HEK293T (cell line): ENCODE measurements around the gene CTSA.

Experiments used
- CTCF ChIA-PET: fragments of 350-600 bp; formaldehyde crosslinking; extraction: SDS; loops from one replicate; lab custom pipeline; 2021; ENCODE audit warnings: antibody characterized with exemption, inconsistent platforms; lab: Yijun Ruan, JAX
- POLR2A ChIA-PET: fragments of 350-600 bp; formaldehyde crosslinking; extraction: SDS; loops from one replicate; lab custom pipeline; 2020; ENCODE audit warnings: antibody characterized with exemption, inconsistent platforms; lab: Yijun Ruan, JAX
- DNase-seq: peaks from one replicate; pipeline ENCODE4 v3.0.0; 2012; ENCODE audit warnings: mixed read lengths; ENCODE audit errors: extremely low spot score
- ARNT ChIP-seq: fragments of 450-650 bp; IDR thresholded peaks from 2 replicates; pipeline ENCODE4 v1.6.1; 2017; ENCODE audit warnings: mild to moderate bottlenecking
- BHLHE40 ChIP-seq: fragments of 450-650 bp; IDR thresholded peaks from 2 replicates; pipeline ENCODE4 v1.6.1; 2016; ENCODE audit warnings: mild to moderate bottlenecking, moderate library complexity, borderline replicate concordance
- CTBP1 ChIP-seq: fragments of 450-650 bp; IDR thresholded peaks from 2 replicates; pipeline ENCODE4 v1.6.1; 2016; ENCODE audit warnings: borderline replicate concordance
- ELF4 ChIP-seq: fragments of 450-650 bp; IDR thresholded peaks from 2 replicates; pipeline ENCODE4 v1.6.1; 2017; ENCODE audit warnings: antibody characterized with exemption
- FOXA1 ChIP-seq: fragments of 450-650 bp; IDR thresholded peaks from 2 replicates; pipeline ENCODE4 v1.6.1; 2016; ENCODE audit warnings: mild to moderate bottlenecking
- FOXM1 ChIP-seq: fragments of 450-650 bp; IDR thresholded peaks from 2 replicates; pipeline ENCODE4 v1.6.1; 2017; ENCODE audit warnings: mild to moderate bottlenecking, borderline replicate concordance
- HDGF ChIP-seq: fragments of 450-650 bp; IDR thresholded peaks from 2 replicates; pipeline ENCODE4 v1.6.1; 2017; ENCODE audit warnings: antibody characterized with exemption, borderline replicate concordance
- L3MBTL2 ChIP-seq: fragments of 450-650 bp; conservative IDR thresholded peaks from 2 replicates; pipeline ENCODE4 v1.6.1; 2016; ENCODE audit warnings: mild to moderate bottlenecking
- NFRKB ChIP-seq: fragments of 450-650 bp; IDR thresholded peaks from 2 replicates; pipeline ENCODE4 v1.6.1; 2016; ENCODE audit warnings: mild to moderate bottlenecking, moderate library complexity
- SP1 ChIP-seq: fragments of 450-650 bp; IDR thresholded peaks from 2 replicates; pipeline ENCODE4 v1.6.1; 2017
- SUZ12 ChIP-seq: fragments of 450-650 bp; IDR thresholded peaks from 2 replicates; pipeline ENCODE4 v1.6.1; 2016; ENCODE audit warnings: mild to moderate bottlenecking
- TARDBP ChIP-seq: fragments of 450-650 bp; IDR thresholded peaks from 2 replicates; pipeline ENCODE4 v1.6.1; 2016
- ZNF384 ChIP-seq: fragments of 450-650 bp; IDR thresholded peaks from 2 replicates; pipeline ENCODE4 v1.6.1; 2016
- TF ChIP-seq, protein P1 (sequence below): fragments of 450-650 bp; IDR thresholded peaks from 2 replicates; pipeline ENCODE4 v1.6.1; 2016

Gene CTSA

DNA sequence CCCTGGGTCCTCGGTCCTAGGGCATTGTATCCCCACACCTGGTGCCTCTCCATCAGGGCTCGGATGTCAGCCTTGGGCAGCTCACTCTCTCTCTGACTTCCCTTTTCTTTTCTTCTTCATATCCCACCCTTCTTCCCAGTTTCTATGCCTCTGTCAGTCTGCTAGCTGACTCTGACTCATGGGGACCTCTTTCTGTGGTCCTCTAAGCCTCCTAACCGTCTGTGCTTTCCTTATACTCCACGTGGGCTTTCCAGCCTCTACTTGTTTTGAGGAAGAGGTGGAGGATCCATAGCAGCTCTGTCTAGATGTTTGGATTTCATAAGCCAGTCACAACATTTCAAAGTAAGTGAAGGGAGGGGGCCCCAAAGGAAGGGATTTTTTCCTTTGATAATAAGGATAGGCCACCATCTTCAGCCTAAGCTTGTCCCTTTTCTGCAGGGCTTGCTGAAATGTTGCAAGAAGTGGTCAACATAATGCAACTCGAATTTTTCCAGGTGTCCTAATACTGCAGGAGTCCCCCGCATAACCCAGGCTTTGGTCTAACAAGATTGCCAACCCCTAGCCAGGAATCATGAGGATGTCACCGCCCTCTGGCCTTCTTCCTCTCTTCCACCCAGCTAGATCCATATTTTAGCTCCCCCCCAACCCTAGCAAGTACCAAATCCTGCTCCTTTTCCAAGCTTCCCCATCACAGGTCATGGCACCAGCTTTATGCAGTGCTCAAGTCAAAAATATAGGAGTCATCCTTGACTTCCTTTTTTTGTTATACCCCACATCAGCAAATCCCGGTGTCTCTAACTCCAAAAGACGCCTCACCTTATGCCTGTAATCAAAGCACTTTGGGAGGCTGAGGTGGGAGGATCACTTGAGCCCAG lies 29.6 kb downstream of the CTSA start:
- no peak for DNase-seq
- POLR2A ChIA-PET: interaction anchor here (2.8 kb wide), 1 partner anchor 13 kb away, joined by 19 read pairs; the partner anchor contains the start of gene PCIF1
- CTCF ChIA-PET: no interaction called here
- no peak for TF ChIP-seq FOXM1
- TF ChIP-seq, protein P1, sequence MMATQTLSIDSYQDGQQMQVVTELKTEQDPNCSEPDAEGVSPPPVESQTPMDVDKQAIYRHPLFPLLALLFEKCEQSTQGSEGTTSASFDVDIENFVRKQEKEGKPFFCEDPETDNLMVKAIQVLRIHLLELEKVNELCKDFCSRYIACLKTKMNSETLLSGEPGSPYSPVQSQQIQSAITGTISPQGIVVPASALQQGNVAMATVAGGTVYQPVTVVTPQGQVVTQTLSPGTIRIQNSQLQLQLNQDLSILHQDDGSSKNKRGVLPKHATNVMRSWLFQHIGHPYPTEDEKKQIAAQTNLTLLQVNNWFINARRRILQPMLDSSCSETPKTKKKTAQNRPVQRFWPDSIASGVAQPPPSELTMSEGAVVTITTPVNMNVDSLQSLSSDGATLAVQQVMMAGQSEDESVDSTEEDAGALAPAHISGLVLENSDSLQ: no peak
- no peak for TF ChIP-seq CTBP1

DNA sequence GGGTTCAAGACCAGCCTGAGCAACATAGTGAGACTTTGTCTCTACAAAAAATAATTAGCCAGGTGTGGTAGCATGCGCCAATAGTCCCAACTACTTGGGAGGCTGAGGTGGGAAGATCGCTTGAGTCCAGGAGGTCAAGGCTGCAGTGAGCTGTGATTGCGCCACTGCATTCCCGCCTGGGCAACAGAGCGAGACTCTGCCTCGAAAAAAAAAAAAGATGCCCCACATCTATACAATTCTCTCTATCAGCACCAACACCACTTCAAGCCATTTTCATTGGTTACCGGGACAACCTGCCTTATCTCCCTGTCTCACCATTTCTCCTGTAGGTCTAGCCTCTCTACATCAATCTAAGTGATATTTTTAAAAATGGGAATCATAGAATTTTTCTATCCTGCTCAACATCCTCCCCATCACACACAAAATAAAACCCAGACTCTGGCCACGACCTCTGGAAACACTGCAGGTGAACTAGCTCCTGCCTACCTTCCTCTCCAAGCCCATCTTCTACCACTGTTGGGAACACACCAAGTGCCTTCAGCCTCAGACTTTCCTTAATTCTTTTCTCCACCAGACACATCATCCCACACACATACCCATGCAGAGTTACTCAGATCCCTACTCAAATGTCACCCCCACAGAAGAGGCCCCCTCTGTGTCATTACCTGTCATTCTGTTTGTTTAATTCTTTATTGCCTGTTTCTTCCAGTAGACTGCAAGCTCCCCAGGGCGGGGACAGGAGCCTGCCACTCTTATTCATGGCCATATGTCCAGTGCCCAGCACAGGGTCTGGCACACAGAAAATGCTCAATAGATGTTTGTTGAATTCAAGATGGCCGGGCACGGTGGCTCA lies 30.4 kb downstream of the CTSA start:
- ChIA-PET CTCF (interaction anchor here (0.8 kb wide), 1 partner anchor 13 kb away, joined by 3 read pairs; the partner anchor contains the start of gene PCIF1), POLR2A (interaction anchor here (1.0 to 2.8 kb wide), 3 partner anchors 12 to 13 kb away, joined by 3 to 19 read pairs (median 7); partner anchors contain the start of gene PCIF1)
- no peak for DNase-seq
- TF ChIP-seq, protein P1: peak; percentile 23; the same call in 1 of the 2 replicates
- TF ChIP-seq SP1: no peak

DNA sequence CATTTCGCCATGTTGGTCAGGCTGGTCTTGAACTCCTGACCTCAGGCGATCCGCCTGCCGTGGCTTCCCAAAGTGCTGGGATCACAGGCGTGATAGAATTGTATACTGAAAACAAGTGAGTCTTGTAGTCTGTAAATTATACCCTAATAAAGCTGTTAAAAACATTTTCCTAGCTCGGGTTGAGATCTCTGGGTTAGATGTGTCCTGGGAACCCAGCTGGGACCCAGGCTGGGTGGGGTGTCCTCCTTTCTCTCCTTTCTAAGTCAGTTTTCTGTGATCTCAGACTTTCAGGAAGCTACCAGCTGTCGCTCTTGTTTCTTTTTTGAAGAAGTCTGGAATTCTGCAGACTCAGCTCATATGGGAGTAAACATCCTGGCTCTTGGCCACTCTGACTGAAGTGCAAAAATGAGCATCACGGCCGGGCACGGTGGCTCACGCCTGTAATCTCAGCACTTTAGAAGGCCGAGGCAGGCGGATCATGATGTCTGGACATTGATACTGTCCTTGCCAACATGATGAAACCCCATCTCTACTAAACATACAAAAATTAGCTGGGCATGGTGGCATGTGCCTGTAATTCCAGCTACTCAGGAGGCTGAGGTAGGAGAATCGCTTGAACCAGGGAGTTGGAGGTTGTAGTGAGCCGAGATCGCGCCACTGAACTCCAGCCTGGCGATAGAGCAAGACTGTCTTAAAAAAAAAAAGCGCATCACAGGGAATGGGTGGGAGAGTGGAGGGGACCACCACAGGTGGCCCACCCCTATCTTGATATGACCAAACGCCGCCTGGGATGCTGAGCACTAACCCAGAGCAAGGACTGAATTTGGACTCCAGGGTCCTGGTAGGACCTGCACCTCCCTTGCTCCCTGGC lies 33.5 kb downstream of the CTSA start:
- no peak for DNase-seq
- ChIA-PET CTCF (interaction anchor here (0.6 kb wide), 1 partner anchor 201 kb away, joined by 4 read pairs; no protein-coding TSS in a partner anchor), POLR2A (interaction anchor here (0.7 to 3.2 kb wide), 2 partner anchors 9 to 14 kb away, joined by 3 to 25 read pairs; partner anchors contain the start of gene PCIF1)
- TF ChIP-seq ZNF384 (no peak), BHLHE40 (no peak), SUZ12 (no peak), ARNT (no peak), NFRKB (no peak), HDGF (no peak), TARDBP (no peak), SP1 (no peak), ELF4 (no peak)
- TF ChIP-seq, protein P1: no peak

DNA sequence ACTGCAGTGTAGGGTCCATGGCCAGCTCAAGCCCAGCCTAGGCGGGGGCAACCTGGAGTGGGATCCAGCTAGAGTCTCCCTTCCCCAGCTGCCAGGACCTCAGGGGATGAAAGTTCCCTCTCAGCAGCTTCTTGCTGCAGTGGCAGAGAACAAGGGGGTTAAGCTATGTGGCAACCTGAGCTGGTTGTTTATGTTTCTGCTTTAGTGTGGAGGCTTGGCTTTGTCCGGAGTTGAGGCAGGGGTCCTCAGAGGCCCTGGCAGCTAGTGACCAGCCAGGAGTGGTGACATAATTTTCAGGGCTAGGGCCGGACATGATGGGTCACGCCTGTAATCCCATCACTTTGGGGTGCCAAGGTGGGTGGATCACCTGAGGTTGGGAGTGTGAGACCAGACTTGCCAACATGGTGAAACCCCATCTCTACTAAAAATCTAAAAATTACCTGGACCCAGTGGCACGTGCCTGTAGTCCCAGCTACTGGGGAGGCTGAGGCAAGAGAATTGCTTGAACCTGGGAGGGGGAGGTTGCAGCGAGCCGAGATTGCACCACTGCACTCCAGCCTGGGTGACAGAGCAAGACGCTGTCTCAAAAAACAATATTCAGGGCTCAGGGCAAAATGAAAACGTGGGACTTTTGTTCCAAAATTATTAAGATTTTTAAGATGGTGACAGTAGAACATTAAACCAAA lies 34.8 kb downstream of the CTSA start:
- no peak for TF ChIP-seq ARNT
- ChIA-PET POLR2A (interaction anchor here (1.0 to 3.2 kb wide), 3 partner anchors 8 to 21 kb away, joined by 3 to 25 read pairs (median 3); partner anchors contain the start of gene PCIF1), CTCF (no interaction called here)
- no peak for DNase-seq

DNA sequence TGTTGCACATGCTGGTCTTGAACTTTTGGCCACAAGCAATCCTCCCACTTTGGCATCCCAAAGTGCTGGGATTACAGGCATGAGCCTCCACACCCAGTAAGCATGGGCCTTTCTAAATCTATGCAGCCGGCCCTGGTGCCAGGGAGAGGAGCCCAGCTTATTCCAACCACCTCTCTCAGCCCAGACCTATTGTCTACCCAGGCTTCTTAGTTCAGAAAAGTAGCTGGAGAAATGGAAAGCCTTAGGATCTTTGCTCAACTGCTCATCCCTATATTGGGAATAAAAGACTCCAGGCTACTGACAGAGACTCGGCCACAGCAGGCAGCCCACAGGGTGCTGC lies 35.6 kb downstream of the CTSA start:
- CTCF ChIA-PET: no interaction called here
- POLR2A ChIA-PET: interaction anchor here (1.0 to 1.3 kb wide), 2 partner anchors 10 to 22 kb away, joined by 3 read pairs; no protein-coding TSS in a partner anchor
- no peak for TF ChIP-seq L3MBTL2
- TF ChIP-seq BHLHE40: no peak
- no peak for TF ChIP-seq HDGF
- TF ChIP-seq ZNF384: no peak
- TF ChIP-seq ELF4: no peak
- TF ChIP-seq FOXA1: no peak
- no peak for DNase-seq
